Activated CD8-positive, alpha-beta memory T cell treated with anti-CD3 and anti-CD28 coated beads for 24 hours (primary cell): Measurements from ENCODE around the gene MICAL2.

Source experiments
- DNase-seq: peaks from one replicate; pipeline ENCODE4 v3.0.0-alpha.2; 2020

Gene MICAL2

GRCh38 chr11:12174128-12174476, 63.7 kb downstream of the MICAL2 start:
- no peak for DNase-seq

GRCh38 chr11:12174477-12175143, 64.2 kb downstream of the MICAL2 start:
- peak; percentile 74 for DNase-seq

- DNase-seq, result peak; percentile 61
These were observed 65.4 kb downstream of the MICAL2 start for GRCh38 chr11:12175694-12176241.

GRCh38 chr11:12176410-12176809, 66.0 kb downstream of the MICAL2 start:
- DNase-seq, result no peak

GRCh38 chr11:12177739-12178338, 67.4 kb downstream of the MICAL2 start:
- no peak for DNase-seq

- DNase-seq, result no peak
These were observed 68.6 kb downstream of the MICAL2 start for GRCh38 chr11:12179019-12179418.

- peak; percentile 47 for DNase-seq
These were observed 69.1 kb downstream of the MICAL2 start for GRCh38 chr11:12179531-12179930.

- no peak for DNase-seq
These were observed 70.1 kb downstream of the MICAL2 start for GRCh38 chr11:12180257-12181205.

GRCh38 chr11:12182302-12182675, 71.9 kb downstream of the MICAL2 start:
- no peak for DNase-seq

GRCh38 chr11:12182676-12183541, 72.5 kb downstream of the MICAL2 start:
- no peak for DNase-seq

- DNase-seq, result no peak
These were observed 73.6 kb downstream of the MICAL2 start for GRCh38 chr11:12183827-12184620.

GRCh38 chr11:12184699-12185098, 74.3 kb downstream of the MICAL2 start:
- no peak for DNase-seq

- no peak for DNase-seq
These were observed 74.8 kb downstream of the MICAL2 start for GRCh38 chr11:12185106-12185690.

- DNase-seq, result no peak
These were observed 75.5 kb downstream of the MICAL2 start for GRCh38 chr11:12185914-12186313.

- DNase-seq, result no peak
These were observed 76.3 kb downstream of the MICAL2 start for GRCh38 chr11:12186701-12187100.

GRCh38 chr11:12187399-12187798, 77.0 kb downstream of the MICAL2 start:
- no peak for DNase-seq

GRCh38 chr11:12188548-12189317, 78.3 kb downstream of the MICAL2 start:
- DNase-seq, result no peak

- no peak for DNase-seq
These were observed 79.3 kb downstream of the MICAL2 start for GRCh38 chr11:12189543-12190235.

- no peak for DNase-seq
These were observed 80.1 kb downstream of the MICAL2 start for GRCh38 chr11:12190511-12190910.
